Activated CD4-positive, alpha-beta T cell treated with anti-CD3 and anti-CD28 coated beads, Interleukin-2, amount 10 ng/mL, durations not matched to agents 7 days and 5 days (primary cell): ENCODE results near the gene EXOC4. TPM values are rescaled to one million over a fixed set of nuclear protein-coding genes. Genes with fewer than 3 reads are reported as not detected.
A peak's percentile ranks its signal among the peaks of the same experiment; 100 is the strongest.
"Not testable (repeated sequence)": the region's sequence is repeated elsewhere in the genome, so short reads cannot be mapped to it uniquely, and the experiment has no call there.

Source experiments
- CTCF ChIA-PET: fragments of 350-600 bp; sonication (Branson Sonifier 250); formaldehyde crosslinking; loops from one replicate; lab custom pipeline; 2021; ENCODE audit warnings: antibody characterized with exemption; lab: Charles Lee
- POLR2A ChIA-PET: fragments of 350-600 bp; sonication (Branson Sonifier 250); formaldehyde crosslinking; loops from one replicate; lab custom pipeline; 2021; ENCODE audit warnings: antibody characterized with exemption; lab: Charles Lee
- DNase-seq: peaks from one replicate; pipeline ENCODE4 v3.0.0-alpha.2; 2020
- H3K27ac Mint-ChIP-seq: one replicate; pipeline ENCODE4 v1.8.0; 2021; ENCODE audit warnings: mild to moderate bottlenecking, moderate library complexity, mixed read lengths
- H3K27me3 Mint-ChIP-seq: one replicate; pipeline ENCODE4 v1.8.0; 2021; ENCODE audit warnings: mixed read lengths
- H3K36me3 Mint-ChIP-seq: one replicate; pipeline ENCODE4 v1.8.0; 2021; ENCODE audit warnings: low read depth, mixed read lengths
- H3K4me1 Mint-ChIP-seq: one replicate; pipeline ENCODE4 v1.8.0; 2021; ENCODE audit warnings: mixed read lengths
- H3K4me3 Mint-ChIP-seq: one replicate; pipeline ENCODE4 v1.8.0; 2021; ENCODE audit warnings: mild to moderate bottlenecking, moderate library complexity, mixed read lengths
- H3K9me3 Mint-ChIP-seq: one replicate; pipeline ENCODE4 v1.8.0; 2021; ENCODE audit warnings: mixed read lengths
- total RNA-seq, 2 experiments: library from RNA; stranded (reverse); gene quantifications; one replicate each; pipeline ENCODE4 v1.2.3, GENCODE V29; 2021

The EXOC4 gene
- total RNA-seq, result 10 to 100 TPM; 76.7 to 84.6 TPM

- Mint-ChIP-seq H3K36me3 (peaks cover 8% of the 10 kb centered on the region), H3K9me3 (no peaks in the 10 kb centered on the region), H3K4me3 (peak within 1 kb of the TSS; percentile 93), H3K27me3 (no peaks in the 10 kb centered on the region), H3K27ac (peak within 1 kb of the TSS; percentile 92), H3K4me1 (peaks cover 41% of the 10 kb centered on the region)
- DNase-seq, result peak; percentile 97
- ChIA-PET POLR2A (no interaction called here), CTCF (interaction anchor here (1.2 to 1.3 kb wide), 2 partner anchors 10 to 171 kb away, joined by 3 to 4 read pairs; partner anchors contain the start of gene CHCHD3)
These were observed at the start of gene EXOC4 for GRCh38 chr7:133252858-133253518. Gene EXOC4 (plus strand): TSS chr7:133253078.

GRCh38 chr7:133203490-133203889, 49.4 kb upstream of the EXOC4 start:
- Mint-ChIP-seq H3K27ac (no peak overlapping the region), H3K4me3 (no peak overlapping the region)
- POLR2A ChIA-PET, result interaction anchor here (0.6 kb wide), 1 partner anchor 985 kb away, joined by 3 read pairs; no protein-coding TSS in a partner anchor

GRCh38 chr7:133207687-133208086, 45.2 kb upstream of the EXOC4 start:
- ChIA-PET CTCF (no interaction called here), POLR2A (no interaction called here)
- DNase-seq, result no peak
- H3K27me3 Mint-ChIP-seq, result peaks cover 20% of the 10 kb centered on the region
- no peak overlapping the region for H3K27ac Mint-ChIP-seq
- H3K4me3 Mint-ChIP-seq, result no peak overlapping the region
- peaks cover 6% of the 10 kb centered on the region for H3K9me3 Mint-ChIP-seq
- H3K36me3 Mint-ChIP-seq, result no peaks in the 10 kb centered on the region
- no peaks in the 10 kb centered on the region for H3K4me1 Mint-ChIP-seq

More at GRCh38 chr7:133203490-133203889, 49.4 kb upstream of the EXOC4 start:
- Mint-ChIP-seq H3K27me3 (no peaks in the 10 kb centered on the region), H3K4me1 (no peaks in the 10 kb centered on the region), H3K9me3 (no peaks in the 10 kb centered on the region), H3K36me3 (no peaks in the 10 kb centered on the region)
- CTCF ChIA-PET, result no interaction called here
- DNase-seq, result no peak

- H3K36me3 Mint-ChIP-seq, H3K4me3 Mint-ChIP-seq, H3K4me1 Mint-ChIP-seq, DNase-seq, CTCF ChIA-PET, H3K9me3 Mint-ChIP-seq, H3K27ac Mint-ChIP-seq, POLR2A ChIA-PET: not testable (repeated sequence)
- H3K27me3 Mint-ChIP-seq, result peaks cover 24% of the 10 kb centered on the region
These were observed 42.1 kb upstream of the EXOC4 start for GRCh38 chr7:133210817-133211216.

- CTCF ChIA-PET, H3K27ac Mint-ChIP-seq, DNase-seq, H3K4me1 Mint-ChIP-seq, POLR2A ChIA-PET, H3K4me3 Mint-ChIP-seq, H3K9me3 Mint-ChIP-seq, H3K36me3 Mint-ChIP-seq: not testable (repeated sequence)
- peaks cover 24% of the 10 kb centered on the region for H3K27me3 Mint-ChIP-seq
These were observed 39.1 kb upstream of the EXOC4 start for GRCh38 chr7:133213772-133214171.

GRCh38 chr7:133217773-133218172, 35.1 kb upstream of the EXOC4 start:
- no peaks in the 10 kb centered on the region for H3K4me1 Mint-ChIP-seq
- H3K4me3 Mint-ChIP-seq, result no peak overlapping the region
- no peak overlapping the region for H3K27ac Mint-ChIP-seq
- POLR2A ChIA-PET, result no interaction called here
- DNase-seq, result no peak
- H3K9me3 Mint-ChIP-seq, result no peaks in the 10 kb centered on the region
- peaks cover 4% of the 10 kb centered on the region for H3K27me3 Mint-ChIP-seq
- no peaks in the 10 kb centered on the region for H3K36me3 Mint-ChIP-seq
- CTCF ChIA-PET, result no interaction called here

- ChIA-PET CTCF (no interaction called here), POLR2A (no interaction called here)
- Mint-ChIP-seq H3K4me1 (no peaks in the 10 kb centered on the region), H3K36me3 (no peaks in the 10 kb centered on the region), H3K9me3 (no peaks in the 10 kb centered on the region), H3K4me3 (no peak overlapping the region), H3K27me3 (peaks cover 8% of the 10 kb centered on the region), H3K27ac (no peak overlapping the region)
- peak; percentile 58 for DNase-seq
These were observed 22.2 kb upstream of the EXOC4 start for GRCh38 chr7:133230591-133231194.

GRCh38 chr7:133233142-133233541, 19.7 kb upstream of the EXOC4 start:
- DNase-seq, result no peak
- H3K4me3 Mint-ChIP-seq, result no peak overlapping the region
- H3K27me3 Mint-ChIP-seq, result peaks cover 9% of the 10 kb centered on the region
- no peaks in the 10 kb centered on the region for H3K9me3 Mint-ChIP-seq
- H3K36me3 Mint-ChIP-seq, result no peaks in the 10 kb centered on the region
- CTCF ChIA-PET, result interaction anchor here (0.6 kb wide), 1 partner anchor 522 kb away, joined by 3 read pairs; no protein-coding TSS in a partner anchor
- H3K27ac Mint-ChIP-seq, result no peak overlapping the region
- H3K4me1 Mint-ChIP-seq, result no peaks in the 10 kb centered on the region
- POLR2A ChIA-PET, result no interaction called here

- ChIA-PET CTCF (no interaction called here), POLR2A (no interaction called here)
- Mint-ChIP-seq H3K27me3 (peaks cover 7% of the 10 kb centered on the region), H3K9me3 (no peaks in the 10 kb centered on the region), H3K4me1 (no peaks in the 10 kb centered on the region), H3K36me3 (no peaks in the 10 kb centered on the region), H3K27ac (no peak overlapping the region), H3K4me3 (no peak overlapping the region)
- no peak for DNase-seq
These were observed 17.7 kb upstream of the EXOC4 start for GRCh38 chr7:133234961-133235875.

- H3K36me3 Mint-ChIP-seq, result no peaks in the 10 kb centered on the region
- H3K27ac Mint-ChIP-seq, result no peak overlapping the region
These were observed 15.3 kb upstream of the EXOC4 start for GRCh38 chr7:133237545-133237944.

GRCh38 chr7:133240302-133240701, 12.6 kb upstream of the EXOC4 start:
- H3K9me3 Mint-ChIP-seq, result no peaks in the 10 kb centered on the region
- no peak overlapping the region for H3K4me3 Mint-ChIP-seq
- H3K36me3 Mint-ChIP-seq, result no peaks in the 10 kb centered on the region
- DNase-seq, result no peak
- H3K4me1 Mint-ChIP-seq, result no peaks in the 10 kb centered on the region
- ChIA-PET CTCF (no interaction called here), POLR2A (no interaction called here)
- H3K27me3 Mint-ChIP-seq, result peaks cover 19% of the 10 kb centered on the region
- no peak overlapping the region for H3K27ac Mint-ChIP-seq

More at GRCh38 chr7:133237545-133237944, 15.3 kb upstream of the EXOC4 start:
- ChIA-PET POLR2A (no interaction called here), CTCF (interaction anchor here (0.8 to 1.4 kb wide), 2 partner anchors 14 to 23 kb away, joined by 4 to 5 read pairs; no protein-coding TSS in a partner anchor)
- no peaks in the 10 kb centered on the region for H3K9me3 Mint-ChIP-seq
- DNase-seq, result no peak
- peaks cover 12% of the 10 kb centered on the region for H3K27me3 Mint-ChIP-seq
- no peak overlapping the region for H3K4me3 Mint-ChIP-seq
- no peaks in the 10 kb centered on the region for H3K4me1 Mint-ChIP-seq

- POLR2A ChIA-PET, result no interaction called here
- Mint-ChIP-seq H3K36me3 (no peaks in the 10 kb centered on the region), H3K4me1 (no peaks in the 10 kb centered on the region), H3K27ac (no peak overlapping the region), H3K9me3 (no peaks in the 10 kb centered on the region), H3K4me3 (no peak overlapping the region), H3K27me3 (peaks cover 11% of the 10 kb centered on the region)
- CTCF ChIA-PET, result no interaction called here
- DNase-seq, result no peak
These were observed 6.3 kb upstream of the EXOC4 start for GRCh38 chr7:133246558-133246957.

GRCh38 chr7:133248901-133249300, 4.0 kb upstream of the EXOC4 start:
- H3K36me3 Mint-ChIP-seq, result peaks cover under 1% of the 10 kb centered on the region
- POLR2A ChIA-PET, result no interaction called here

More at GRCh38 chr7:133248901-133249300, 4.0 kb upstream of the EXOC4 start:
- Mint-ChIP-seq H3K4me3 (no peak overlapping the region), H3K9me3 (no peaks in the 10 kb centered on the region), H3K27ac (no peak overlapping the region), H3K4me1 (peaks cover 14% of the 10 kb centered on the region), H3K27me3 (no peaks in the 10 kb centered on the region)
- CTCF ChIA-PET, result no interaction called here
- DNase-seq, result no peak
